Amniotic stem cell (primary cell): ENCODE data around the gene OTOG.

ENCODE experiments used
- DNase-seq: peaks from one replicate; lab custom pipeline; 2025; lab: John Stamatoyannopoulos, UW

The OTOG gene

GRCh38 chr11:17561526-17561925 lies 14.5 kb downstream of the OTOG start:
- no peak for DNase-seq

GRCh38 chr11:17563231-17563646 lies 16.2 kb downstream of the OTOG start:
- DNase-seq: no peak

- DNase-seq: no peak
Measured at GRCh38 chr11:17563961-17564686, 17.1 kb downstream of the OTOG start.

GRCh38 chr11:17564687-17565042 lies 17.6 kb downstream of the OTOG start:
- no peak for DNase-seq

GRCh38 chr11:17568944-17569343 lies 21.9 kb downstream of the OTOG start:
- DNase-seq: no peak

- DNase-seq: no peak
Measured at GRCh38 chr11:17570034-17570433, 23.0 kb downstream of the OTOG start.

- DNase-seq: no peak
Measured at GRCh38 chr11:17571431-17572358, 24.6 kb downstream of the OTOG start.

GRCh38 chr11:17572359-17572690 lies 25.3 kb downstream of the OTOG start:
- DNase-seq: no peak

GRCh38 chr11:17572791-17573460 lies 25.9 kb downstream of the OTOG start:
- no peak for DNase-seq

GRCh38 chr11:17573526-17573925 lies 26.5 kb downstream of the OTOG start:
- no peak for DNase-seq

- no peak for DNase-seq
Measured at GRCh38 chr11:17574141-17575091, 27.4 kb downstream of the OTOG start.

GRCh38 chr11:17575431-17576425 lies 28.7 kb downstream of the OTOG start:
- no peak for DNase-seq

- DNase-seq: no peak
Measured at GRCh38 chr11:17578296-17578695, 31.2 kb downstream of the OTOG start.

GRCh38 chr11:17578958-17579357 lies 31.9 kb downstream of the OTOG start:
- no peak for DNase-seq

GRCh38 chr11:17579451-17579850 lies 32.4 kb downstream of the OTOG start:
- DNase-seq: no peak

GRCh38 chr11:17580271-17580670 lies 33.2 kb downstream of the OTOG start:
- no peak for DNase-seq

- DNase-seq: no peak
Measured at GRCh38 chr11:17581036-17581731, 34.1 kb downstream of the OTOG start.

GRCh38 chr11:17581732-17582053 lies 34.6 kb downstream of the OTOG start:
- DNase-seq: no peak

GRCh38 chr11:17585911-17586695 lies 39.0 kb downstream of the OTOG start:
- DNase-seq: no peak
